ENCODE results near the gene RTL10.

The RTL10 gene

DNA sequence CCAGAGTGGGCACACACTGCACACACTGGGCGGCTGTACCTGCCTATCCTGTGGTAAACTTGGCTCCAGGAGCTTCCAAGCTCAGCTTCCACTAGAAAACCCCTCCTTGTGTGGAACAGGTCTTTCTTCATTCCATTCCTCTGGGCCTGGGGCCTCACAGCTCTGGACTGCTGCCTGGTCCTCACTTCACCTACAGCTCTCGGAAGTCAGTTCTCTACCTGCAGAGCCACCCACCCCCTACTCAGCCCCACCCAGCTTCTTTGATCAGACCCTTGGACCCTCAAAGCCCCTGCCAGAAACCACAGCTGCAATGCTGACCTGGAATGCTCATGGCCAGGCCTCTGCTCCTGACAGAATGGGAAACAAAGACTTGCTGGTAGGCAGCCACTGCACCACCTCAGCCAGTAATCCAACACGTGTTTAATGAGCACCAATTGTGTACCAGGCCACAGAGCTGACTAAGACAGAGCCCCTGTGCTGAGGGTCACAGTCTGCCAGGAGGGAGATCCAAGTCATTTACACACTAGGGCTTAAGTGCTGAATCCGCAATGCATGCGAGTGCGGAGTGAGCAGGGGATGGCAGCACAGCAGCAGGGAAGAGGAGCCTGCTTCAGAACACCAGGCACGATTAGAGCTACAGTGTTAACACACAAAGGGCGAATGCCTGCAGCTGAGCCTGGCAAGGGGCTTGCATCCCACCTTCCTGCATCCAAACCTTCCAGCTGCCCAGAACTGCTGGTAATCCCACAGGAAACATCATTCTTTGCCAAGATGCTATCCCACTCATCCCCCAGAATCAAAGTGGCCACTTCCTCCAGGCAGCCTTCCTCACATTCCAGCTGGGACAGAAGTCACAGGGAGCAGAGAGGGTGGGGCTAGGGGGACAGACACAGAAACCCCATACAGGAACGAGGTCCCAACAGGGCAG lies 4.6 kb downstream of the RTL10 start:
- no peak for TF ChIP-seq CTCF (conservative IDR thresholded peaks at IDR 0.05; ENCODE audit: low read length)
- H3K4me3 ChIP-seq (ENCODE audit: low read length): no peak overlapping the region
- DNase-seq (ENCODE audit: low read depth): no peak

- no peak for TF ChIP-seq CTCF (conservative IDR thresholded peaks at IDR 0.05; ENCODE audit: low read length)
- no peak overlapping the region for H3K4me3 ChIP-seq (ENCODE audit: low read length)
- DNase-seq (ENCODE audit: low read depth): peak; percentile 29
Measured at GRCh38 chr22:19848298-19849224, 6.1 kb downstream of the RTL10 start.

DNA sequence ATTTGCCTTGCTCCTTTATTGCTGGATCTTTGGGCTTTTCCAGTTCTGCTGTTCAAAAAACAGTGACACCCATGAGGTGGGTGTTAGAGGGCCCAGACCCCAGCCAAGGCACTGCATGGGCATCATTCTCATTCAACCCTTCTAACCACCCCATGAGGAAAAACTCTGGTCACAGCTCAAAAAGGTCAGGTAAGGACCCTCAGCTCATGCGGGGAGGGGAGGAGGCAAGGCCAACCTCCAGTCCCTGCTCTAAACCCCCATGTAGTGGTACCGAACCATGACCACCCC lies 7.4 kb downstream of the RTL10 start:
- H3K4me3 ChIP-seq (ENCODE audit: low read length): no peak overlapping the region
- DNase-seq (ENCODE audit: low read depth): no peak
- TF ChIP-seq CTCF (conservative IDR thresholded peaks at IDR 0.05; ENCODE audit: low read length): no peak

- H3K4me3 ChIP-seq (ENCODE audit: low read length): no peak overlapping the region
- no peak for DNase-seq (ENCODE audit: low read depth)
- no peak for TF ChIP-seq CTCF (conservative IDR thresholded peaks at IDR 0.05; ENCODE audit: low read length)
Measured at GRCh38 chr22:19846620-19847344, 7.9 kb downstream of the RTL10 start.

GRCh38 chr22:19845054-19845722 lies 9.5 kb downstream of the RTL10 start:
- no peak for DNase-seq (ENCODE audit: low read depth)

More at GRCh38 chr22:19845054-19845722, 9.5 kb downstream of the RTL10 start:
- H3K4me3 ChIP-seq (ENCODE audit: low read length): no peak overlapping the region
- TF ChIP-seq CTCF (conservative IDR thresholded peaks at IDR 0.05; ENCODE audit: low read length): no peak

Data from AG10803 (cell line).